ENCODE results near the gene GATA2.

The GATA2 gene

GRCh38 chr3:128515967-128516366 lies 23.0 kb upstream of the GATA2 start:
- Histone ChIP-seq H3K4me3 (ENCODE audit: low read length) (no peak overlapping the region), H3K27me3 (ENCODE audit: control insufficient read depth, insufficient read depth, low read length) (peaks cover 72% of the 10 kb centered on the region), H3K9ac (ENCODE audit: low read depth, low read length) (no peak overlapping the region), H3K4me1 (ENCODE audit: control insufficient read depth, insufficient read depth, low read length) (no peaks in the 10 kb centered on the region), H3K9me3 (replicated peaks; ENCODE audit: low read length) (no peaks in the 10 kb centered on the region), H3K4me2 (ENCODE audit: low read length) (no peak overlapping the region), H3K36me3 (ENCODE audit: insufficient read depth, low read length) (no peaks in the 10 kb centered on the region)

GRCh38 chr3:128508852-128509251 lies 15.9 kb upstream of the GATA2 start:
- Histone ChIP-seq H3K4me3 (ENCODE audit: low read length) (no peak overlapping the region), H3K27me3 (ENCODE audit: control insufficient read depth, insufficient read depth, low read length) (peaks cover 52% of the 10 kb centered on the region), H3K4me1 (ENCODE audit: control insufficient read depth, insufficient read depth, low read length) (no peaks in the 10 kb centered on the region), H3K9ac (ENCODE audit: low read depth, low read length) (no peak overlapping the region), H3K9me3 (replicated peaks; ENCODE audit: low read length) (no peaks in the 10 kb centered on the region), H3K36me3 (ENCODE audit: insufficient read depth, low read length) (no peaks in the 10 kb centered on the region), H3K4me2 (ENCODE audit: low read length) (no peak overlapping the region)

GRCh38 chr3:128506754-128507153 lies 13.8 kb upstream of the GATA2 start:
- Histone ChIP-seq H3K27me3 (ENCODE audit: control insufficient read depth, insufficient read depth, low read length) (peaks cover 60% of the 10 kb centered on the region), H3K9me3 (replicated peaks; ENCODE audit: low read length) (no peaks in the 10 kb centered on the region), H3K4me1 (ENCODE audit: control insufficient read depth, insufficient read depth, low read length) (no peaks in the 10 kb centered on the region), H3K36me3 (ENCODE audit: insufficient read depth, low read length) (no peaks in the 10 kb centered on the region), H3K4me2 (ENCODE audit: low read length) (no peak overlapping the region), H3K9ac (ENCODE audit: low read depth, low read length) (no peak overlapping the region), H3K4me3 (ENCODE audit: low read length) (no peak overlapping the region)

DNA sequence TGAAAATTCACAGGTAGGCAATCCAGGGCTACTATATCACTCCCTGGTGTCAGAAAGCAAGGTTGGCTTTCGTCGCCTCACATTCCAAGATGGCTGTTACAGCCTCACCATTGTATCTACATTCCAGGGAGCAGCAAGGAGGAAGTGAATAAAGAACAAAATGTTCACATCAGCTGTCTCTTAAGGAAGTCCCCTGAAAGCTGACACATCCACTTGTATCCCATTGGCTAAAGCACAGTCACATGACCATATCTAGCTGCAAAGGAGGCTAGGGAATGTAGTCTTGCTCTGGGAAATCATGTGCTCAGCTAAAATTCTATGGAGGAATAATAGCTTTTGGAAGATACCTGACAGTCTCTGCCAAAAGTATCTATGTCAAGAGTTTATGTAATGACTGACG lies 12.8 kb upstream of the GATA2 start:
- Histone ChIP-seq H3K4me2 (ENCODE audit: low read length) (no peak overlapping the region), H3K36me3 (ENCODE audit: insufficient read depth, low read length) (no peaks in the 10 kb centered on the region), H3K9me3 (replicated peaks; ENCODE audit: low read length) (no peaks in the 10 kb centered on the region), H3K27me3 (ENCODE audit: control insufficient read depth, insufficient read depth, low read length) (peaks cover 65% of the 10 kb centered on the region), H3K9ac (ENCODE audit: low read depth, low read length) (no peak overlapping the region), H3K4me3 (ENCODE audit: low read length) (no peak overlapping the region), H3K4me1 (ENCODE audit: control insufficient read depth, insufficient read depth, low read length) (no peaks in the 10 kb centered on the region)

DNA sequence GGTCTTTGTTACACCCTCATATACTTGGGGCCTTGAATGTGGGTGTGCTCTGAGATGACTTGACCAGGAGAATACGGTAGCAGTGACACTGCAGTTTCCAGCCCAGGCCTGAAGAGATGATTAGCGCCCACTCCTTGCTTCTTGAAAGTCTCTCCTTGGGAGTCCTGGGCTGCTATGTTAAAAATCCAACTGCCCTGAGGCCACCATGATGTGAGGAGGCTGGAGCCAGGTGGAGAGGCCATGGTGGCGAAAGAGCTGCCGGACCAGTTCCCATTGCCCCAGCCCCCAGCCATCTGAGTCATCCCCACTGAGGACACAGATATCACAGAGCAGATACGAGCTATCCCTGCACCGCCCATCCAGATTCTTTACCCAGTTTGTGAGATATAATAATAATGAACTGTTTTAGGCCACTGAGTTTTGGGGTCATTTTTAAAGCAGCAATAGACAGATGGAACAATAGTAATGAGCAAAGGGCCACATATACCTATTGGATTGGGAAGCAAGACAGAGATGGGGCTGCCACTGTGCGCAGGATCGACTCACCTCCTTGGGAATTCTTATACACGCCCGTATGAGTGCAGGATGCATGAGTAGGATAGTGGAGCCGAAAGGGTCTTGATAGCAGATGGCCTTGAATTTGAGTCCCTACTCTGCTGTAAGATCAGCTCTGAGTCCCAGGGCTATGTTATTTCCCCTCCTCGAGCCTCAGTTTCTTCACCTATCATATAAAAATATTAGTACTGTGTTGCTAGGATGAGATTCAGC lies 12.1 kb upstream of the GATA2 start:
- Histone ChIP-seq H3K9ac (ENCODE audit: low read depth, low read length) (no peak overlapping the region), H3K36me3 (ENCODE audit: insufficient read depth, low read length) (no peaks in the 10 kb centered on the region), H3K4me3 (ENCODE audit: low read length) (no peak overlapping the region), H3K4me1 (ENCODE audit: control insufficient read depth, insufficient read depth, low read length) (no peaks in the 10 kb centered on the region), H3K27me3 (ENCODE audit: control insufficient read depth, insufficient read depth, low read length) (peaks cover 59% of the 10 kb centered on the region), H3K4me2 (ENCODE audit: low read length) (no peak overlapping the region), H3K9me3 (replicated peaks; ENCODE audit: low read length) (no peaks in the 10 kb centered on the region)

DNA sequence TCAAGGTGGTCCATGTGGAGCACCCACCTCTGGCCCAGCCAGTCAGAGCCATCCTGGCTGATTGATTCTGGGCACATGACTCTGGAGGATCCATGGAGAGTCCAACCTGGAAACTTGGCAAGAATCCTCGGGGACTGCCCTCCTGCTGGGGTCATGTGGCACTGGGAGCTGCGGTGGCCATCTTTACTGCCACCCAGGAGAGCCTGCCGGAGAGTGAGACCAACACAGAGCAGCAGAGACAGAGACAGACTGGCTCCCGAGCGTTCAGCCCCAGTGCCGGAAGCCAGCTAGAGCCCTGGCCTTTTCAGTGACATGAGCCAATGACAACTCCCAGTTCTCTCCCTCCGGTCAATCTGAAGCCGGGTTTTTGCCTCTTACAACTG lies 11.5 kb upstream of the GATA2 start:
- H3K27me3 ChIP-seq (ENCODE audit: control insufficient read depth, insufficient read depth, low read length), result peaks cover 55% of the 10 kb centered on the region
- no peak overlapping the region for H3K4me3 ChIP-seq (ENCODE audit: low read length)
- no peak overlapping the region for H3K4me2 ChIP-seq (ENCODE audit: low read length)

DNA sequence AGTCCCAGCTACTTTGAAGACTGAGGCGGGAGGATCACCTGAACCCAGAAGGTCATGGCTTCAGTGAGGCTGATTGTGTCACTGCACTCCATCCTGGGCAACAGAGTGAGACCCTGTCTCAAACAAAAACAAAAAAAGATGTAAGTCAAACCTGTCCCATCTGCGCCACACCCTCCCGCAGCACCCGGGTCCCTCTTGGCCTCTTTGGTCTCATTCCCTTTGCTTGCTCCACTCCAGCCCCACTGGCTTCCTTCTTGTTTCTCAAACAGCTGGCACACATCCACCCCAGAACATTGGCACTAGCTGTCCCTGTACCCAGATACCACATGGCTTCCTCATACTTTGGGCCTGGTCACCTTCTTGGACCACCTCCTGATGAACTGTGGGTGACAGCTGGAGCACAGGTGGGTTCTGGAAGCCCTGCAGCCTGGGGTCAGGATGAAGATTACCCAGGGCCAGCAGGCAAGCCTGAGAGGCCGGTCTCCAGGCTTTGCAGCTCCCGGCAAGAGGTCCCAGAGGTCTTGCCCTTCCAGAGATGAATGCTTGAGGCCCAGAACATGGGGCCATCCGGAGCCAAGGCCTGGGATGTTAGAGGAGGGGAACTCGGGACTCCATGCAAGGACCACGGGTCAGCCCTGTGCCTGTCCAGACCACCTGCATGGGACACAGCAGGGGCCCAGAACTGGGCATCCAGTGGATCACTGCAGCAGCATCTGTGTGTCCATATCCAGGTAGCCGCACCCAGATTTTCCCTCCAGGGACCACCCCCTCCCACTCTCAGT lies 10.9 kb upstream of the GATA2 start:
- peaks cover 55% of the 10 kb centered on the region for H3K27me3 ChIP-seq (ENCODE audit: control insufficient read depth, insufficient read depth, low read length)

More for the DNA sequence above, 11.5 kb upstream of the GATA2 start:
- Histone ChIP-seq H3K9ac (ENCODE audit: low read depth, low read length) (no peak overlapping the region), H3K4me1 (ENCODE audit: control insufficient read depth, insufficient read depth, low read length) (no peaks in the 10 kb centered on the region), H3K9me3 (replicated peaks; ENCODE audit: low read length) (no peaks in the 10 kb centered on the region), H3K36me3 (ENCODE audit: insufficient read depth, low read length) (no peaks in the 10 kb centered on the region)

DNA sequence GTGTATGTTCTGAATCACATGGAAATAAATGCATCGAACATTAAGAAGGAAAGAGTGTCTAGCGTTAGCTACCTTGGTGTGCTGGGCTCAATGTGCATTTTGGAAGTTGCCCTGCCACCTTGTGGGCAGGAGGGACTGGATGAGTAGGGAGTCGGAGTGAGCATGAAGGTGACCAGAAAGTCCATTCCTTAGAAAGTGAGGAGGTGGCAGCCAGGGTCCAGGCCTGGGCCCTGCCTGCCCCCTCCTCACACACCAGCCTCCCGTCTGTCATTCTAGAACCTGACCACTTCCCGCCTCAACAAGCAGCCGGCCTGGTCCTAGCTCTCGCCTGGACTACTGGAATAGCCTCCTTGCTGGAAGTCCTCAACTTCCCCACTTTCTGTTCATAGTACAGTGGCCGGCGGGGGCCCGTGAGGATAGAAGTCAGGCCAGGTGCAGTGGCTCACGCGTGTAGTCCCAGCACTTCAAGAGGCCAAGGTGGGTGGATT lies 10.2 kb upstream of the GATA2 start:
- no peaks in the 10 kb centered on the region for H3K4me1 ChIP-seq (ENCODE audit: control insufficient read depth, insufficient read depth, low read length)

More for the DNA sequence above, 10.9 kb upstream of the GATA2 start:
- H3K4me3 ChIP-seq (ENCODE audit: low read length), result no peak overlapping the region
- H3K4me1 ChIP-seq (ENCODE audit: control insufficient read depth, insufficient read depth, low read length), result no peaks in the 10 kb centered on the region
- H3K9me3 ChIP-seq (replicated peaks; ENCODE audit: low read length), result no peaks in the 10 kb centered on the region
- no peak overlapping the region for H3K9ac ChIP-seq (ENCODE audit: low read depth, low read length)
- no peaks in the 10 kb centered on the region for H3K36me3 ChIP-seq (ENCODE audit: insufficient read depth, low read length)
- no peak overlapping the region for H3K4me2 ChIP-seq (ENCODE audit: low read length)

DNA sequence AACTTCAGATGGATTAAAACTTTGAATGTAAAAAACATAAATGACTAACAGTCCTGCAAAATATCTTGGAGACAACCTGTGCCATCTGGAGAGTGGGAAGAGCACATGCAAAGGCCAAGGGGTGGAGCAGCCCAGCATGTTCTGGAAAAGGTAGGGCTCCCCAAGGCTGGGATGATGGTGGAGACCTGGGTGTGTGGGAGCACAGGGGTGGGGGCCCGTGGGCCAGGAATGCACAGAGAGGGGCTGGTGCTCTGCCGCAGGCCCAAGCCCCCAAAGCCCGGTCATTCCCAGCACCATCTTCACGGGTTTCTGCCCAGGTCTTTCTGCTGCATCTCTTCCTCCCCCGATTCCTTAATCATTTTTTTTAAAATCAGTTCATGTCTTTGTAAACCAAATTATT lies 9.7 kb upstream of the GATA2 start:
- H3K9me3 ChIP-seq (replicated peaks; ENCODE audit: low read length), result no peaks in the 10 kb centered on the region
- H3K27me3 ChIP-seq (ENCODE audit: control insufficient read depth, insufficient read depth, low read length), result peaks cover 53% of the 10 kb centered on the region
- H3K36me3 ChIP-seq (ENCODE audit: insufficient read depth, low read length), result no peaks in the 10 kb centered on the region
- H3K4me3 ChIP-seq (ENCODE audit: low read length), result no peak overlapping the region
- peaks cover 2% of the 10 kb centered on the region for H3K4me1 ChIP-seq (ENCODE audit: control insufficient read depth, insufficient read depth, low read length)
- no peak overlapping the region for H3K9ac ChIP-seq (ENCODE audit: low read depth, low read length)
- H3K4me2 ChIP-seq (ENCODE audit: low read length), result no peak overlapping the region

More for the DNA sequence above, 10.2 kb upstream of the GATA2 start:
- Histone ChIP-seq H3K9ac (ENCODE audit: low read depth, low read length) (no peak overlapping the region), H3K27me3 (ENCODE audit: control insufficient read depth, insufficient read depth, low read length) (peaks cover 55% of the 10 kb centered on the region), H3K36me3 (ENCODE audit: insufficient read depth, low read length) (no peaks in the 10 kb centered on the region), H3K9me3 (replicated peaks; ENCODE audit: low read length) (no peaks in the 10 kb centered on the region), H3K4me3 (ENCODE audit: low read length) (no peak overlapping the region), H3K4me2 (ENCODE audit: low read length) (no peak overlapping the region)

- no peaks in the 10 kb centered on the region for H3K9me3 ChIP-seq (replicated peaks; ENCODE audit: low read length)
- H3K27me3 ChIP-seq (ENCODE audit: control insufficient read depth, insufficient read depth, low read length), result peaks cover 56% of the 10 kb centered on the region
- no peak overlapping the region for H3K4me3 ChIP-seq (ENCODE audit: low read length)
- H3K4me2 ChIP-seq (ENCODE audit: low read length), result no peak overlapping the region
- H3K36me3 ChIP-seq (ENCODE audit: insufficient read depth, low read length), result no peaks in the 10 kb centered on the region
- no peak overlapping the region for H3K9ac ChIP-seq (ENCODE audit: low read depth, low read length)
- H3K4me1 ChIP-seq (ENCODE audit: control insufficient read depth, insufficient read depth, low read length), result peaks cover 11% of the 10 kb centered on the region
Measured at GRCh38 chr3:128501431-128501830, 8.4 kb upstream of the GATA2 start.

- Histone ChIP-seq H3K36me3 (ENCODE audit: insufficient read depth, low read length) (no peaks in the 10 kb centered on the region), H3K27me3 (ENCODE audit: control insufficient read depth, insufficient read depth, low read length) (peaks cover 65% of the 10 kb centered on the region), H3K9ac (ENCODE audit: low read depth, low read length) (no peak overlapping the region), H3K4me2 (ENCODE audit: low read length) (no peak overlapping the region), H3K4me3 (ENCODE audit: low read length) (no peak overlapping the region), H3K9me3 (replicated peaks; ENCODE audit: low read length) (no peaks in the 10 kb centered on the region), H3K4me1 (ENCODE audit: control insufficient read depth, insufficient read depth, low read length) (peaks cover 11% of the 10 kb centered on the region)
Measured at GRCh38 chr3:128500556-128500955, 7.6 kb upstream of the GATA2 start.

Measured in skeletal muscle satellite cell (primary cell).